GM12878 (cell line): Measurements from ENCODE around the gene MUC12. TPM values are rescaled to one million over a fixed set of nuclear protein-coding genes. Genes with fewer than 3 reads are reported as not detected.

ENCODE experiments used
- ATAC-seq: fragments of 200-7000 bp; cut with Tn5 transposase; 3 replicates; pipeline ENCODE4 v1.9.1; 2020; ENCODE audit warnings: mild to moderate bottlenecking, moderate library complexity
- BruUV-seq: library from RNA; stranded (reverse); fragments of 400-500 nt; replicated peaks from 2 replicates; lab custom pipeline; 2021; lab: Mats Ljungman, UMichigan
- CTCF ChIA-PET: fragments of 300-600 bp; sonication (Branson Sonifier 250); formaldehyde crosslinking; extraction: SDS; loops from one replicate; lab custom pipeline; 2021; ENCODE audit warnings: inconsistent platforms; lab: Yijun Ruan, JAX
- POLR2A ChIA-PET: fragments of 350-600 bp; formaldehyde crosslinking; extraction: SDS; loops from one replicate; lab custom pipeline; 2021; ENCODE audit warnings: inconsistent platforms; lab: Charles Lee
- RAD21 ChIA-PET: fragments of 300-600 bp; sonication (Branson Sonifier 250); formaldehyde crosslinking; loops from one replicate; lab custom pipeline; 2023; ENCODE audit warnings: antibody characterized with exemption; ENCODE audit not compliant: unreplicated experiment; lab: Charles Lee
- SMC1A ChIA-PET: fragments of 300-600 bp; sonication (Branson Sonifier 250); formaldehyde crosslinking; loops from one replicate; lab custom pipeline; 2023; ENCODE audit not compliant: unreplicated experiment, uncharacterized antibody; lab: Charles Lee
- DNase-seq: peaks from one replicate; pipeline ENCODE4 v3.0.0-alpha.2; 2011; ENCODE audit warnings: low read depth, low spot score
- FAIRE-seq: peaks from 3 replicates; lab custom pipeline; 2011; peaks lifted over from hg19 to GRCh38; lab: Jason Lieb, UNC
- H2AFZ ChIP-seq: 2 replicates; pipeline ENCODE4 v1.6.0; 2011; ENCODE audit warnings: low read depth, low read length, control low read depth; ENCODE audit not compliant: control insufficient read depth
- H3K27ac ChIP-seq: 2 replicates; pipeline ENCODE4 v1.5.1; 2011; ENCODE audit warnings: control low read depth; ENCODE audit not compliant: control insufficient read depth, insufficient read depth
- H3K27me3 ChIP-seq, 2 experiments: replicated peaks in 1 of 2; 2 replicates each; pipeline versions ENCODE4 v1.6.0 to v1.6.1; 2011; ENCODE audit warnings: low read length in 1 of 2; ENCODE audit not compliant: control insufficient read depth in 2 of 2, insufficient read depth in 2 of 2
- H3K36me3 ChIP-seq, 2 experiments: 2 replicates each; pipeline ENCODE4 v1.5.1; 2011; ENCODE audit warnings: low read length in 1 of 2; ENCODE audit not compliant: control insufficient read depth in 2 of 2, insufficient read depth in 2 of 2
- H3K4me1 ChIP-seq: 2 replicates; pipeline ENCODE4 v1.6.1; 2011; ENCODE audit warnings: mild to moderate bottlenecking, low read length, moderate library complexity, mixed read lengths; ENCODE audit not compliant: control insufficient read depth, insufficient read depth
- H3K4me2 ChIP-seq: 2 replicates; pipeline ENCODE4 v1.6.0; 2011; ENCODE audit warnings: control low read depth; ENCODE audit not compliant: control insufficient read depth, insufficient read depth
- H3K4me3 ChIP-seq: fragments of 200-600 bp; sonication (generic); 2 replicates; pipeline ENCODE4 v1.5.1; 2016
- H3K79me2 ChIP-seq: 2 replicates; pipeline ENCODE4 v1.6.0; 2011; ENCODE audit warnings: low read length; ENCODE audit not compliant: control insufficient read depth, insufficient read depth
- H3K9ac ChIP-seq: 2 replicates; pipeline ENCODE4 v1.8.0; 2011; ENCODE audit warnings: low read length, control low read depth, mixed read lengths; ENCODE audit not compliant: control insufficient read depth, insufficient read depth
- H3K9me3 ChIP-seq: replicated peaks from 3 replicates; pipeline ENCODE4 v1.5.1; 2011; ENCODE audit warnings: mild to moderate bottlenecking, low read length; ENCODE audit not compliant: control insufficient read depth, insufficient read depth
- H4K20me1 ChIP-seq: 2 replicates; pipeline ENCODE4 v1.6.0; 2011; ENCODE audit not compliant: control insufficient read depth, insufficient read depth
- EP300 ChIP-seq, 2 experiments: fragments of 150-350 bp in 1 of 2; IDR thresholded peaks; 2 replicates each; pipeline ENCODE4 v1.6.1; 2011 to 2012; ENCODE audit warnings: low read depth in 2 of 2, low read length in 2 of 2, borderline replicate concordance in 1 of 2, improper control_type of control experiment in 1 of 2, inconsistent platforms in 1 of 2; ENCODE audit not compliant: control insufficient read depth in 1 of 2
- FOS ChIP-seq: IDR thresholded peaks from 3 replicates; pipeline ENCODE4 v1.6.1; 2011; ENCODE audit warnings: borderline replicate concordance; ENCODE audit not compliant: insufficient read length; ENCODE audit errors: extremely low read depth
- HDAC2 ChIP-seq: fragments of 200-600 bp; sonication (generic); IDR thresholded peaks from 2 replicates; pipeline ENCODE4 v1.6.1; 2017
- JUNB ChIP-seq: IDR thresholded peaks from 2 replicates; pipeline ENCODE4 v1.6.1; 2016; ENCODE audit warnings: antibody characterized with exemption, mild to moderate bottlenecking
- KAT2A ChIP-seq: conservative IDR thresholded peaks from 2 replicates; pipeline ENCODE4 v1.6.1; 2011; ENCODE audit warnings: low read depth, low read length; ENCODE audit not compliant: control insufficient read depth
- MEF2B ChIP-seq: fragments of 450-650 bp; IDR thresholded peaks from 2 replicates; pipeline ENCODE4 v1.6.1; 2018; ENCODE audit warnings: mild to moderate bottlenecking, moderate library complexity; ENCODE audit not compliant: partially characterized antibody, poor library complexity, severe bottlenecking
- NR2C2 ChIP-seq: IDR thresholded peaks from 2 replicates; pipeline ENCODE4 v1.6.1; 2011; ENCODE audit warnings: borderline replicate concordance, low read depth; ENCODE audit not compliant: control insufficient read depth, insufficient read length
- RCOR1 ChIP-seq: conservative IDR thresholded peaks from 2 replicates; pipeline ENCODE4 v1.6.1; 2012; ENCODE audit warnings: low read depth, low read length, improper control_type of control experiment
- SREBF1 ChIP-seq: IDR thresholded peaks from 2 replicates; pipeline ENCODE4 v1.6.1; 2012; ENCODE audit warnings: mild to moderate bottlenecking, low read length
- SREBF2 ChIP-seq: IDR thresholded peaks from 2 replicates; pipeline ENCODE4 v1.6.1; 2012; ENCODE audit warnings: mild to moderate bottlenecking, low read length
- STAT3 ChIP-seq: IDR thresholded peaks from 2 replicates; pipeline ENCODE4 v1.6.1; 2011; ENCODE audit warnings: low read depth, low read length, improper control_type of control experiment
- TARDBP ChIP-seq: IDR thresholded peaks from 2 replicates; pipeline ENCODE4 v1.6.1; 2016; ENCODE audit warnings: borderline replicate concordance
- TCF12 ChIP-seq: IDR thresholded peaks from 2 replicates; pipeline ENCODE4 v1.6.1; 2011; ENCODE audit warnings: low read depth, mild to moderate bottlenecking, low read length
- YY1 ChIP-seq: IDR thresholded peaks from 2 replicates; pipeline ENCODE4 v1.6.1; 2011; ENCODE audit warnings: low read depth, mild to moderate bottlenecking, low read length
- WGBS: methylation state at CpG from one replicate; pipeline ENCODE4 v1.1.6; 2016; ENCODE audit warnings: low lambda C conversion rate; ENCODE audit not compliant: insufficient replicate concordance, insufficient coverage; ENCODE audit errors: missing lambda C conversion rate; 5-methylcytosine and 5-hydroxymethylcytosine counted together
- in situ Hi-C: fragments of 300-500 bp; cut with MboI; formaldehyde crosslinking; loops from 9 replicates; pipeline ENCODE4 v1.14.3; 2018; ENCODE audit warnings: mixed read lengths
- intact Hi-C: fragments of 100-400 bp; cut with micrococcal nuclease; formaldehyde crosslinking; loops from one replicate; pipeline ENCODE4 v1.14.2; 2022; ENCODE audit not compliant: unreplicated experiment
- polyA plus RNA-seq, 11 experiments: library from polyadenylated mRNA; depleted of rRNA in 4 of 11; unstranded in 6 of 11; stranded (reverse) in 5 of 11; fragments of >200 nt; fragmentation: Nextera tagmentation in 4 of 11; fragmentation: Illumina TruSeq in 1 of 11; extraction: Ambion mirVana in 4 of 11; extraction: Trizol in 1 of 11; gene quantifications; 1 replicate in 1 of 11; 2 replicates in 10 of 11; pipeline versions ENCODE4 v1.2.1 to v1.2.3, GENCODE V29; 2011 to 2016; ENCODE audit warnings: inconsistent platforms in 2 of 11, missing spikeins in 2 of 11, low read depth in 1 of 11
- total RNA-seq, 4 experiments: library from RNA; depleted of rRNA in 3 of 4; stranded (reverse); fragments of >200 nt in 3 of 4; fragmentation: Illumina TruSeq in 1 of 4; extraction: Trizol in 1 of 4; gene quantifications; 2 replicates each; pipeline versions ENCODE4 v1.2.1 to v1.2.3, GENCODE V29; 2013 to 2021
- TF ChIP-seq, protein P1 (sequence below): IDR thresholded peaks from 2 replicates; pipeline ENCODE4 v1.6.1; 2012; ENCODE audit warnings: low read depth, low read length, improper control_type of control experiment
- TF ChIP-seq, protein P2 (sequence below): IDR thresholded peaks from 2 replicates; pipeline ENCODE4 v1.6.1; 2012; ENCODE audit warnings: low read depth, low read length, improper control_type of control experiment
- TF ChIP-seq, protein P3 (sequence below): IDR thresholded peaks from 2 replicates; pipeline ENCODE4 v1.6.1; 2011; ENCODE audit warnings: mild to moderate bottlenecking, low read depth, low read length, moderate library complexity; ENCODE audit not compliant: insufficient replicate concordance
- TF ChIP-seq, protein P4 (sequence below): fragments of 450-650 bp; IDR thresholded peaks from 2 replicates; pipeline ENCODE4 v1.6.1; 2017; ENCODE audit warnings: mild to moderate bottlenecking, low read depth, inconsistent platforms; ENCODE audit not compliant: poor library complexity, severe bottlenecking
- TF ChIP-seq, protein P5 (sequence below): IDR thresholded peaks from 2 replicates; pipeline ENCODE4 v1.6.1; 2011; ENCODE audit warnings: low read depth, mild to moderate bottlenecking, low read length, moderate library complexity, borderline replicate concordance; ENCODE audit errors: extremely low read depth

Gene MUC12
- total and polyA plus RNA-seq, 10 of the 15 experiments (the other 5 are each of a cell fraction or from before 2014, with no cell fraction given) = 1.7 to 4.5 (median 2.6) TPM

DNA sequence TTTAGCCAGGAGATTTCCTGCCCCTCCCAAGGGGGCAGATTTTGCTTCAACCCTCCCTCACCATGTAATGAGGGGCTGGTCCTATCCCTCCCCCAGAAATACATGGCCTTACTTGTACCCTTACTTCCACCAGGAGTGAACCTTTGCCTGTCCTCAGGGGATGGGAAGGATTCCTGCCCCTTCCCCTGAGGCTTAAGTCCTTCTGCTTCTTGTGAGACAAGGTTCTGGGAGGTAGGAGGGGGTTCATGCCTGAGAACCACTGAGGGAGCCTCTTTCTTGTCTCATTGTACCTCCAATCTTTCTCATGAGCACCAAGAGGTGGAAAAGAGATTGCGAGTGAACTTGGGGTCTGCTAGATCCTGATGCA, 39.6 kb upstream of the MUC12 start (continued):
- TF ChIP-seq, protein P1, sequence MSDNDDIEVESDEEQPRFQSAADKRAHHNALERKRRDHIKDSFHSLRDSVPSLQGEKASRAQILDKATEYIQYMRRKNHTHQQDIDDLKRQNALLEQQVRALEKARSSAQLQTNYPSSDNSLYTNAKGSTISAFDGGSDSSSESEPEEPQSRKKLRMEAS = no peak
- TF ChIP-seq FOS = no peak

DNA sequence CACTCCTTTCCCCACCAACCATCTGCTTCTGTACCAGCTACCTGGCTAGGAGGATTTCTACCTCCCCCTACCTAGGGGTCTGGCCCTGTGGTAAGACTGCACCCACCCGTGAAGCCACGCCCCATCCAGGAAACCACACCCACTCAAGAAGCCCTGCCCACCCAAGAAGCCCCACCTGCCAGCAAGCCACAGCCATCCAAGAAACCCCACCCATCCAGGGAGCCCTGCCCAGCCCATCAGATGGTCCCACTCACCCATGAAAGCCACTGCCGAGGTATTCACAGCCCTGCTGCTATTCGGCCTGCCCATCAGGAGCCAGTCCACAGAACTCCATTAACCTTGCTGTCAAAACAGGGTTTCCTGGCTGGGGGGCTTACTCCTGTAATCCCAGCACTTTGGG, 35.6 kb upstream of the MUC12 start:
- H4K20me1 ChIP-seq = no peaks in the 10 kb centered on the region
- FAIRE-seq = no peak
- CTCF ChIA-PET = no interaction called here
- DNase-seq = no peak
- no TSS peak for BruUV-seq
- TF ChIP-seq MEF2B = no peak
- TF ChIP-seq YY1 = no peak
- TF ChIP-seq, protein P2, sequence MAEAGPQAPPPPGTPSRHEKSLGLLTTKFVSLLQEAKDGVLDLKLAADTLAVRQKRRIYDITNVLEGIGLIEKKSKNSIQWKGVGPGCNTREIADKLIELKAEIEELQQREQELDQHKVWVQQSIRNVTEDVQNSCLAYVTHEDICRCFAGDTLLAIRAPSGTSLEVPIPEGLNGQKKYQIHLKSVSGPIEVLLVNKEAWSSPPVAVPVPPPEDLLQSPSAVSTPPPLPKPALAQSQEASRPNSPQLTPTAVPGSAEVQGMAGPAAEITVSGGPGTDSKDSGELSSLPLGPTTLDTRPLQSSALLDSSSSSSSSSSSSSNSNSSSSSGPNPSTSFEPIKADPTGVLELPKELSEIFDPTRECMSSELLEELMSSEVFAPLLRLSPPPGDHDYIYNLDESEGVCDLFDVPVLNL = no peak
- no peak for TF ChIP-seq EP300 (IDR thresholded peaks at IDR 0.05; ENCODE audit: borderline replicate concordance in 1 of 2, control insufficient read depth in 1 of 2, low read depth in 2 of 2, low read length in 2 of 2)
- no peak for TF ChIP-seq TCF12
- no peak for TF ChIP-seq SREBF2
- TF ChIP-seq TARDBP = no peak
- TF ChIP-seq RCOR1 = no peak
- no peak for TF ChIP-seq HDAC2
- TF ChIP-seq KAT2A = no peak
- TF ChIP-seq, protein P3, sequence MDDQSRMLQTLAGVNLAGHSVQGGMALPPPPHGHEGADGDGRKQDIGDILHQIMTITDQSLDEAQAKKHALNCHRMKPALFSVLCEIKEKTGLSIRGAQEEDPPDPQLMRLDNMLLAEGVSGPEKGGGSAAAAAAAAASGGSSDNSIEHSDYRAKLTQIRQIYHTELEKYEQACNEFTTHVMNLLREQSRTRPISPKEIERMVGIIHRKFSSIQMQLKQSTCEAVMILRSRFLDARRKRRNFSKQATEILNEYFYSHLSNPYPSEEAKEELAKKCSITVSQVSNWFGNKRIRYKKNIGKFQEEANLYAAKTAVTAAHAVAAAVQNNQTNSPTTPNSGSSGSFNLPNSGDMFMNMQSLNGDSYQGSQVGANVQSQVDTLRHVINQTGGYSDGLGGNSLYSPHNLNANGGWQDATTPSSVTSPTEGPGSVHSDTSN = no peak
- TF ChIP-seq FOS = no peak
- no peak for TF ChIP-seq JUNB
- TF ChIP-seq, protein P4, sequence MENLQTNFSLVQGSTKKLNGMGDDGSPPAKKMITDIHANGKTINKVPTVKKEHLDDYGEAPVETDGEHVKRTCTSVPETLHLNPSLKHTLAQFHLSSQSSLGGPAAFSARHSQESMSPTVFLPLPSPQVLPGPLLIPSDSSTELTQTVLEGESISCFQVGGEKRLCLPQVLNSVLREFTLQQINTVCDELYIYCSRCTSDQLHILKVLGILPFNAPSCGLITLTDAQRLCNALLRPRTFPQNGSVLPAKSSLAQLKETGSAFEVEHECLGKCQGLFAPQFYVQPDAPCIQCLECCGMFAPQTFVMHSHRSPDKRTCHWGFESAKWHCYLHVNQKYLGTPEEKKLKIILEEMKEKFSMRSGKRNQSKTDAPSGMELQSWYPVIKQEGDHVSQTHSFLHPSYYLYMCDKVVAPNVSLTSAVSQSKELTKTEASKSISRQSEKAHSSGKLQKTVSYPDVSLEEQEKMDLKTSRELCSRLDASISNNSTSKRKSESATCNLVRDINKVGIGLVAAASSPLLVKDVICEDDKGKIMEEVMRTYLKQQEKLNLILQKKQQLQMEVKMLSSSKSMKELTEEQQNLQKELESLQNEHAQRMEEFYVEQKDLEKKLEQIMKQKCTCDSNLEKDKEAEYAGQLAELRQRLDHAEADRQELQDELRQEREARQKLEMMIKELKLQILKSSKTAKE = no peak
- no peak for TF ChIP-seq NR2C2
- TF ChIP-seq STAT3 = no peak
- TF ChIP-seq, protein P5, sequence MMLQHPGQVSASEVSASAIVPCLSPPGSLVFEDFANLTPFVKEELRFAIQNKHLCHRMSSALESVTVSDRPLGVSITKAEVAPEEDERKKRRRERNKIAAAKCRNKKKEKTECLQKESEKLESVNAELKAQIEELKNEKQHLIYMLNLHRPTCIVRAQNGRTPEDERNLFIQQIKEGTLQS = no peak
- TF ChIP-seq SREBF1 = no peak
- no peaks in the 10 kb centered on the region for H3K4me1 ChIP-seq
- POLR2A ChIA-PET = no interaction called here
- H3K36me3 ChIP-seq = no peaks in the 10 kb centered on the region
- H2AFZ ChIP-seq = no peak overlapping the region
- H3K9ac ChIP-seq = no peak overlapping the region
- H3K9me3 ChIP-seq = peaks cover 1% of the 10 kb centered on the region; the same call in 2 of the 3 replicates
- RAD21 ChIA-PET = no interaction called here
- WGBS = 19% methylated on average over 4 of the region's 4 CpGs
- no peak overlapping the region for H3K4me2 ChIP-seq
- ATAC-seq = no peak
- intact Hi-C loops = no loop called here
- no peak overlapping the region for H3K27ac ChIP-seq
- in situ Hi-C loops = no loop called here
- SMC1A ChIA-PET = no interaction called here
- no peaks in the 10 kb centered on the region for H3K79me2 ChIP-seq
- no peaks in the 10 kb centered on the region; a peak in 1 of 4 replicates for H3K27me3 ChIP-seq
- no peak overlapping the region for H3K4me3 ChIP-seq
